HG03432 (cell line): ENCODE measurements around the gene SLX1A.
"Not testable (repeated sequence)": the region's sequence is repeated elsewhere in the genome, so short reads cannot be mapped to it uniquely, and the experiment has no call there.

Experiments used
- ATAC-seq: cut with Tn5 transposase; IDR thresholded peaks from one replicate; pipeline ENCODE4 v1.9.1; 2021; ENCODE audit warnings: mild to moderate bottlenecking, moderate library complexity; ENCODE audit not compliant: unreplicated experiment

Gene SLX1A

GRCh38 chr16:30217082-30217481 lies 23.4 kb downstream of the SLX1A start:
- not testable (repeated sequence) for ATAC-seq
